Memory B cell (primary cell): ENCODE data around the gene COMMD3.
"Not testable (repeated sequence)": the region's sequence is repeated elsewhere in the genome, so short reads cannot be mapped to it uniquely, and the experiment has no call there.

ENCODE experiments used
- ATAC-seq: fragments of 150-1000 bp; cut with Tn5 transposase; 2 replicates; pipeline ENCODE4 v1.10.0; 2021; ENCODE audit warnings: low read depth, mild to moderate bottlenecking, moderate library complexity
- DNase-seq, 2 donors: peaks; one replicate each; pipeline ENCODE4 v3.0.0; 2022; ENCODE audit warnings: low spot score in 2 of 2
- H3K27ac Mint-ChIP-seq: one replicate; pipeline ENCODE4 v1.8.0; 2022; ENCODE audit warnings: mild to moderate bottlenecking, moderate library complexity, mixed read lengths
- H3K27me3 Mint-ChIP-seq: one replicate; pipeline ENCODE4 v1.8.0; 2022; ENCODE audit warnings: mixed read lengths
- H3K36me3 Mint-ChIP-seq: one replicate; pipeline ENCODE4 v1.8.0; 2022; ENCODE audit warnings: mild to moderate bottlenecking, mixed read lengths
- H3K4me1 Mint-ChIP-seq: one replicate; pipeline ENCODE4 v1.8.0; 2022; ENCODE audit warnings: mixed read lengths
- H3K4me3 Mint-ChIP-seq: one replicate; pipeline ENCODE4 v1.8.0; 2022; ENCODE audit warnings: mild to moderate bottlenecking, moderate library complexity, mixed read lengths
- H3K9me3 Mint-ChIP-seq: one replicate; pipeline ENCODE4 v1.8.0; 2022; ENCODE audit warnings: mixed read lengths

Gene COMMD3

DNA sequence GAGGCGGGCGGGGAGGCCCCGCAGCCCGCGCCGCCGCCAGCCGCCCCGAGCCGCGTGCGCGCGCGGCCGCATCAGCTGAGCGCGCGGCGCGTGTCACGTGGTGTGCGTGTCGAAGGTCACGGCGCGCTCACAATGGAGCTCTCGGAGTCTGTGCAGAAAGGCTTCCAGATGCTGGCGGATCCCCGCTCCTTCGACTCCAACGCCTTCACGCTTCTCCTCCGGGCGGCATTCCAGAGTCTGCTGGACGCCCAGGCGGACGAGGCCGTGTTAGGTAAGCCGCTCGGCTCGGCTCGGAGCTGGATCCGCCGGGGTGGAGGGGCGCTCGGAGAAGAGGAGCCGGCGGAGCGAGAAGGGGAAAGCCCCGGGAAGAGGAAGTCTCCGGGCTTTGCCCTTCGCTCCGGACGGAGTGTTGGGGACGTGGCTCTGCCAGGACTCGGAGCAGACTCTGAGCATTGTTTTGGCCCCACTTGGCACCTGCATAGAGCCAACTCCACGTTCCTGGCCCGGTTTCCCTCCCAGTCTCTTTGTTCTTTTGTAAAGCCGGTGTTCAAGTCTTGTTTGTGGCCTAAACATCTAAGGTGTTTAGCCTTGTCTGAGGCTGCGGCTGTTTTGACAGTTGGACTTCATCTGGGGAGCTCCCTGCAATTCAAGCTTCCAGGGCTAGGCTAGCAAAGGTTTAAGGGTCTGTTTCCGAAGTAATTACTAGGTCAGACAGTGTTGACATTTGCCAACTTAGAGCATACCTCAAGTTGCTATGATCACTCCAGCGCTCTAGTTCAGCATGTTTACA, at the start of gene COMMD3:
Gene COMMD3 (plus strand): TSS at position 103 of the 790 bp plus-strand sequence. CDS start 30 bp downstream, at position 133.
- Mint-ChIP-seq H3K4me1 (peaks cover 10% of the 10 kb centered on the region), H3K27ac (peak within 1 kb of the TSS; percentile 98)

DNA sequence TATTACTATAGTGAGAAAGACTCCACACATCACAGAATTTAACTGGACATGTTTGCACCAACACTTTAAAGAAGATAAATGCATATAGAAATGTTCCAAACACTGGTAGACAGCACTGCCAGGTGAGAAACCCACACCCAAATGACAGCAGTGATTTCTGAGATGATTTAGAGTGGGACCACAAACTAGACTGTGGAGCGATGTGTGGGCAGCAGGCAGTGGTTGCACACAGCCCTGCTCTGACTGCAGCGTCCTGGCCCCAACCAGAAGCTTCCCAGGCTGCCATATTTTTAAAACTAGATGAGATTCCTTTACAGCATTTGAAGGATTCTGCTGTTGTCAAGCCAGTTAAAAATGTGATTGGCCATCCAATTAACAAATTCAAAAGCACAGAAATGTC, 47.7 kb upstream of the COMMD3 start:
- Mint-ChIP-seq H3K27me3 (peaks cover 13% of the 10 kb centered on the region), H3K4me1 (no peaks in the 10 kb centered on the region), H3K36me3 (no peaks in the 10 kb centered on the region), H3K9me3 (no peaks in the 10 kb centered on the region), H3K27ac (no peak overlapping the region), H3K4me3 (no peak overlapping the region)
- DNase-seq, result no peak
- no peak for ATAC-seq

More for the DNA sequence above, at the start of gene COMMD3:
- peak; percentile 70 for ATAC-seq
- H3K4me3 Mint-ChIP-seq, result peak within 1 kb of the TSS; percentile 99
- peaks cover 2% of the 10 kb centered on the region for H3K36me3 Mint-ChIP-seq
- no peaks in the 10 kb centered on the region for H3K9me3 Mint-ChIP-seq
- DNase-seq, result peak; percentile 75 to 88
- H3K27me3 Mint-ChIP-seq, result no peaks in the 10 kb centered on the region

DNA sequence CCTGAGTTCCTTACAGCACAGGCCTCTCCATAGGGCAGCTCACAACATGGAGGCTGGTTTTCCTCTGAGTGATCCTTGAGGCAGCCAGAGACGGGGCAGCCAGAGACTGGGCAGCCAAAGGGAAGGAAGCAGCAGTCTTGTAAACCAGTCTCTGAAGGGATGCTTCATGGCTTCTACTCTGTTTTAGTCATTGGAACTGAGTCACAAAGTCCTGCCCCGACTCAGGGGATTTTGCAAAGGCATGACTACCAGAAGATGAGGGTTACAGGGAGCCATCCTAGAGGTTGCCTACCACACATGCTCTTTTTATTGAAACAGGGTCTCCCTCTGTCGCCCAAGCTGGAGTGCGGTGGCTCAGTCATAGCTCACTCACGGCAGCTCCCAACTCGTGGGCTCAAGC, 44.4 kb upstream of the COMMD3 start:
- no peak overlapping the region for H3K27ac Mint-ChIP-seq
- no peak overlapping the region for H3K4me3 Mint-ChIP-seq
- no peak for ATAC-seq
- no peaks in the 10 kb centered on the region for H3K36me3 Mint-ChIP-seq
- H3K9me3 Mint-ChIP-seq, result no peaks in the 10 kb centered on the region
- no peak for DNase-seq
- H3K4me1 Mint-ChIP-seq, result no peaks in the 10 kb centered on the region
- H3K27me3 Mint-ChIP-seq, result peaks cover 6% of the 10 kb centered on the region

DNA sequence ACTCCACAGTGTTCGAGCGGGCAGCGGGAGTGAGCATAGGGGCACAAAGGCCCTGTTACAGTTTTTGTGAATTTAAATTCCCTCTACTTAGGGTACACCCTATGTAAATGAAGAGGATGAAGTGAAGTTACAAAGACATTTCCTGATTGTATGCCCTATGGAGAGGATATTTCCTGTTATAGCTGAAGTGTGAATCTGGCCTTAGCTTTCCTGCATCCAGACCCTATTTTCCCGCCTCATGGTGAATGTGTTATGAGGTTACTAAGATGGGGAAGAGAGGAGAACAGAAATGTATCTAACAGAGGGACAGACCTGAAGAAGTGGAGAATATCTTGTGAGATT, 37.8 kb upstream of the COMMD3 start:
- H3K9me3 Mint-ChIP-seq, result no peaks in the 10 kb centered on the region
- H3K4me3 Mint-ChIP-seq, result no peak overlapping the region
- H3K27me3 Mint-ChIP-seq, result peaks cover 8% of the 10 kb centered on the region
- H3K36me3 Mint-ChIP-seq, result no peaks in the 10 kb centered on the region
- no peak overlapping the region for H3K27ac Mint-ChIP-seq
- peaks cover 2% of the 10 kb centered on the region for H3K4me1 Mint-ChIP-seq
- DNase-seq (no peak), ATAC-seq (no peak)

DNA sequence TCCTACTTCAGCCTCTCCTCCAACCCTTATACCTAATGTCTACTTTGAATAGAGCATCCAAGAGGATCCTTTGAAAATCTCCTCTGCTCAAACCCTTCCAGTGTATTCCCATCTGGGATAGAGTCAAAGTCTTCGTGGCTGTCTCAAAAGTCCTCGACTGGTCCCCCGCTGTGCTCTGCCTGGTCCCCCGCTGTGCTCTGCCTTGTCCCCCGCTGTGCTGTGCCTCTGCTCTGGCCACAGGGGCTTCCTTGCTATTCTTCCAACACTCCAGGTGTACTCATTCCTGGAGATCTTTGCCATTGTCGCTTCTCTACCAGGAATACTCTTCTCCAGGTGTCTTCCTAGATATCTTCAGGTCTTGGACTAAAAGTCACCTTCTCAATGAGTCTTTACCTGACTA, 36.1 kb upstream of the COMMD3 start:
- ATAC-seq (no peak), DNase-seq (no peak)
- no peak overlapping the region for H3K4me3 Mint-ChIP-seq
- no peak overlapping the region for H3K27ac Mint-ChIP-seq
- no peaks in the 10 kb centered on the region for H3K9me3 Mint-ChIP-seq
- no peaks in the 10 kb centered on the region for H3K36me3 Mint-ChIP-seq
- peaks cover 2% of the 10 kb centered on the region for H3K4me1 Mint-ChIP-seq
- H3K27me3 Mint-ChIP-seq, result peaks cover 8% of the 10 kb centered on the region

DNA sequence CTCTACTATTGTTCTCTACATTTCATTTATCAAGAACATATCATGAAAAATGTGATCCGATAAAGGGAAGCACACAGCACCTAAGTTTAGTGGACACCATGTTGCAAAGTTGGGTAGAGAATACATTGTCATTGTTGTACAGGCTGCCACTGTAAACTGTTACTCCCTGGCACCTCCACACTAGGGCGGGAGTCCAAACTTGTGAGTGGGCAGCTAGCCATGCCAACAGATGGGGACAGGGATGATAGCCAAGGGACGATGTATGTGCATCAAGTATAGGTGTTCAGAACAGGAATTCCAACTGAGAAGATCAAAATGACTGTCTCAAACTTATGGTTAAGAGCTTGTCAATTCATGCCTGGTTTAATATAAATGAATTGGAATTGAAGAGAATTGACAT, 31.1 kb upstream of the COMMD3 start:
- no peak for DNase-seq

DNA sequence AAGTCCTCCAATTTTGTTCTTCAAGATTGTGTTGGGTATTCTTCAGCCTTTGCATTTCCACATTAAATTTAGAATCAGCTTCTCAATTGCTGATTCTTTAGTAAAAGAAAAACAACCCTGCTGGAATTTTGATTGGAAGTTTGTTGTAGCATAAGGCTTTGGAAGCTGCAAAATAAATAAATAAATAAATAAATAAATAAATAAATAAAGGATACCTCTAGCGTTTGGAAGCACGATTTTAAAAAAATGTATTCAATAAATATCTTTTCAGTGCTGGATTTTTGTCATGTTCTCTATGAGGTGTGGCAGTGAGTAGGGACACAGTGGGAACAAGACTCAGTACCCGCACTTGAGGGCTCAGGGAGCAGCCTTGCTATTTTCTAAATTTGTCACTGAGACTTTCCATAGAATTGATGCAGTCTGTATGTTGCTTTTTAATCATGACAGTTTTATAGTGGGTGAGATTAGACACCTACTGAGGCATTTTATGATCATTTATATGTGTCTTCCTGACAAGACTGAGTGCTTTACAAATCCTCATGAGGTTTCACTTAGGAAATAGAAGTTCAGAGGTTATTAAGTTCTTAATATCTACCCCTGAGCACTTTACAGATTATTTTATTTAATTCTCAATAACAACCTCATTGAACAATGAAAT, 22.3 kb upstream of the COMMD3 start:
- ATAC-seq, result no peak
- H3K9me3 Mint-ChIP-seq, result no peaks in the 10 kb centered on the region
- H3K27ac Mint-ChIP-seq, result no peak overlapping the region
- no peaks in the 10 kb centered on the region for H3K36me3 Mint-ChIP-seq
- peaks cover 7% of the 10 kb centered on the region for H3K27me3 Mint-ChIP-seq
- peaks cover 3% of the 10 kb centered on the region for H3K4me1 Mint-ChIP-seq
- DNase-seq, result no peak
- H3K4me3 Mint-ChIP-seq, result no peak overlapping the region

More for the DNA sequence above, 31.1 kb upstream of the COMMD3 start:
- H3K27ac Mint-ChIP-seq, result no peak overlapping the region
- H3K27me3 Mint-ChIP-seq, result peaks cover 6% of the 10 kb centered on the region
- no peaks in the 10 kb centered on the region for H3K9me3 Mint-ChIP-seq
- H3K4me3 Mint-ChIP-seq, result no peak overlapping the region
- H3K4me1 Mint-ChIP-seq, result no peaks in the 10 kb centered on the region
- peaks cover 2% of the 10 kb centered on the region for H3K36me3 Mint-ChIP-seq
- ATAC-seq, result no peak

DNA sequence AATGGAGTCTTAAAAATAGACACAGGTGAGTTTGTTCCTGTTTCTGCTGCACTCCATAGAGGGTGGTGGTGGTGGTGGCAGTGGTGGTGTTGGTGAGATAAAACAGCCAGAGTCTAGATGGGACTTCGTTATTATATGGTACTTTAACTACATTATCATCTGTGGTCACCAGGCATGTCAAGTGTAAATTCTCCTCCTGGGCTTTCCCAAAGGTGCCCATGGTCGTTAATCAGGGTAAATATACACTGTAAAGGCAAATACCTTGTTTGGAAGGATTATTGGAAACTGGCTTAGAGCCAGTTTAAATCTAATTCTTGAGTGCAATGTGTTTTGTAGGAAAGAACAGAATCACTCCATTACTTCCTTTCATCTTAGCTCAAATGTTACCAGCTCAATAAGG, 21.5 kb upstream of the COMMD3 start:
- H3K4me1 Mint-ChIP-seq, result peaks cover 3% of the 10 kb centered on the region
- no peaks in the 10 kb centered on the region for H3K9me3 Mint-ChIP-seq
- H3K27me3 Mint-ChIP-seq, result peaks cover 7% of the 10 kb centered on the region
- H3K36me3 Mint-ChIP-seq, result no peaks in the 10 kb centered on the region
- no peak overlapping the region for H3K27ac Mint-ChIP-seq
- no peak overlapping the region for H3K4me3 Mint-ChIP-seq
- DNase-seq (no peak), ATAC-seq (no peak)

DNA sequence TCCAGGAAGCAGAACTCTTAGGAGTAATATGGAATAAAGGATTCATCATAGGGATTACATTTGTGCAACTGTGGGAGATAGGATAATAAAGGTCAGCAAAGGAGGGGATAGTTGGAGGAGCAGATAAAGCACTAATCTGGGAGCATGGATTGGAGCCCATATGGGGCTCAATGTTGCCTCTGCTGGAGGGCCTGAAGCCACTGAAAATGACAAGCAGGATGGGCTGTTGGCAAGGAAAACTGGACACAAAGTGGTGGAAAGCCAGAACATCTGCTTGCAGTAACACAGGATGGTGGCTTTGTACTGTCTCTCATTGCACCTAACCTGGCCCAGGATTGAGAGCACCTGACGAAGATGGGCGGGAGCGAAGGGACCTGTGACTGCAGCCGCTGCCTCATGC, 15.0 kb upstream of the COMMD3 start:
- H3K9me3 Mint-ChIP-seq, result no peaks in the 10 kb centered on the region
- H3K27ac Mint-ChIP-seq, result no peak overlapping the region
- H3K36me3 Mint-ChIP-seq, result no peaks in the 10 kb centered on the region
- H3K4me3 Mint-ChIP-seq, result no peak overlapping the region
- no peaks in the 10 kb centered on the region for H3K4me1 Mint-ChIP-seq
- H3K27me3 Mint-ChIP-seq, result peaks cover 5% of the 10 kb centered on the region
- no peak for ATAC-seq
- no peak for DNase-seq

DNA sequence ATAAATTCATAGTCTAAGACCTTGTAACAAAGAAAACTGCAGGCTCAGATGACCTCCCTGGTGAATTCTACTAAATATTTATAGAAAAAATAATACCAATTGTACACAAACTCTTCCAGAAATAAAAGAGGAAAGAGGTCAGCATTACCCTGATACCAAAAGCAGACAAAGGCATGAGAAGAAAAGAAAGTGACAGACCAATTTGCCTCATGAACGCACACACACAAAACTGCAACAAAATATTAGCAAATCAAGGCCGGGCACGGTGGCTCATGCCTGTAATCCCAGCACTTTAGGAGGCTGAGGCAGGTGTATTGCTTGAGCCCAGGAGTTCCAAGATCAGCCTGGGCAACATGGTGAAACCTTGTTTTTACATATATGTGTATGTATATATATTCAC, 12.7 kb upstream of the COMMD3 start:
- no peak for ATAC-seq
- no peak overlapping the region for H3K4me3 Mint-ChIP-seq
- peaks cover 2% of the 10 kb centered on the region for H3K27me3 Mint-ChIP-seq
- no peak overlapping the region for H3K27ac Mint-ChIP-seq
- no peaks in the 10 kb centered on the region for H3K36me3 Mint-ChIP-seq
- no peaks in the 10 kb centered on the region for H3K4me1 Mint-ChIP-seq
- no peak for DNase-seq
- no peaks in the 10 kb centered on the region for H3K9me3 Mint-ChIP-seq

DNA sequence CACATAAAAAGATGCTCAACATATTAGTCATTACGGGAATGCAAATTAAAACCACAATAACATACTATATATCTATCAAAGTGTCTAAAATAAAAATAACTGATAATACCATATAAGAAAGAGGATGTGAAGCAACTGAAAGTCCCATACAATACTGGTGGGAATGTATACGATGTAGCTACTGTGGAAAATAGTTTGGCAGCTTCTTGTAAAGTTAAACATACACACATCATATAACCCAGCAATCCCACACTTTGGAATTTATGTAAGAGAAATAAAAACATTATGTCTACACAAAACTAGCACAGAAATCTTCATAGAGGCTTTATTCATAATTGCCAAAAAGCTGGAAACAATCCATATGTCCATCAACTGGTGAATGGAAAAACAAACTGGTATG, 10.5 kb upstream of the COMMD3 start:
- Mint-ChIP-seq H3K36me3 (no peaks in the 10 kb centered on the region), H3K4me1 (no peaks in the 10 kb centered on the region), H3K27me3 (peaks cover 2% of the 10 kb centered on the region), H3K9me3 (no peaks in the 10 kb centered on the region), H3K27ac (no peak overlapping the region), H3K4me3 (no peak overlapping the region)
- DNase-seq (no peak), ATAC-seq (no peak)

DNA sequence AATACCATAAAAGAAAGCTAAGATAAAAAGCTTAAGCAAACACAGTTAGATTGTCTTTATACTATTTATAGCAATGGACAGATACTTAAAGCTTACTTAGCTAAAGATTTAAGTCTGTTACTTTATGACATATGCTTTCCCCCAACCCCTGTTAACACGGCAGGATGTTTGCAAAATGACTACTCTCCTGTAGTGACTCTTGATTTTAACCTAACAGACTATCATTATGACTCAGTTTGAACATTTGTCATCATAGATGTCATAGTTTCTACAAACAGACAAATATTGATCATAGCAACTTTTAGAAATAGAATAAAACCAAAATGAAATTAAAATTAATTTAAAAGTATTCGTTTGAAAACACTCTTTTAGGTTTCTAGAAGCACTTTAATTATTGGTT, 7.8 kb upstream of the COMMD3 start:
- Mint-ChIP-seq H3K4me1 (no peaks in the 10 kb centered on the region), H3K36me3 (no peaks in the 10 kb centered on the region), H3K4me3 (no peak overlapping the region), H3K27me3 (no peaks in the 10 kb centered on the region), H3K9me3 (no peaks in the 10 kb centered on the region), H3K27ac (no peak overlapping the region)
- no peak for ATAC-seq
- DNase-seq, result no peak

DNA sequence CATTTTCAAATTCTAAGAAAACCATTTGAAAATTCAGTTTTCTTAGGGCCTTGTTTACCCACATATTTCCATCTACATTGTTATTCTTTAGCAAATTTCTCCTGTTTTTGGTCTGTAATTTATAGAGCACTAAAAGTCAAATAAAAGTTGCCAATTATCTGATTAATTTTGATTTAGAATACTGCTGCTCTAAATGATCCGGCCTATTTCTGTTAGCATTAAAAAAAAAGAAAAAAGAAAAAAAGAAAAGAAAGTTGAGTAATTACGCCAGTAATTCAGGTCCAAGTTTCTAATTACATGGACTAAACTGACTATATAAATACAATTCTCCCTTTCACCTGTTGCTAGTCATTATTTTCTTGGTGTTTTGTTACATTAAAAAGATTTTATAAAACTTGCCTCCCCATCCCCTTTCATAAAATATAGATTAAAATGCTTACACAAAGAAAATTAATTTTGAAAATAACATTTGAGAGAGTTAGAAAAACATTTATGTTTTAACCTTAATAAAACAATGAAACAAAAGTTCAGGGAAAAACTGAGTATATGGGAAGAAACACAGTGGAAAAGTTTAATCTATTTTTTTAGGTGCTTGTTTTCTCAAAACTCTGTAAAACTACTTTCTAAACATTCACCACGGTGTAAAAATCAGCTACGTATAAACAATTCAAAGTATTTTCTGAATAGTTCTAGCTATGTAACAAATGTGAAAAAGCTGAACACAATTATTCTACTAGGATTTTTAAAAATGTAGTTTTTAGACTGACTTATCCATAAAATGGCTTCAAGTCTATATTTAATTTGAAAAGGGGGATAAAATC, 6.8 kb upstream of the COMMD3 start:
- Mint-ChIP-seq H3K9me3 (no peaks in the 10 kb centered on the region), H3K4me3 (no peak overlapping the region), H3K36me3 (no peaks in the 10 kb centered on the region), H3K27ac (no peak overlapping the region), H3K4me1 (no peaks in the 10 kb centered on the region), H3K27me3 (no peaks in the 10 kb centered on the region)
- ATAC-seq (no peak), DNase-seq (no peak)

DNA sequence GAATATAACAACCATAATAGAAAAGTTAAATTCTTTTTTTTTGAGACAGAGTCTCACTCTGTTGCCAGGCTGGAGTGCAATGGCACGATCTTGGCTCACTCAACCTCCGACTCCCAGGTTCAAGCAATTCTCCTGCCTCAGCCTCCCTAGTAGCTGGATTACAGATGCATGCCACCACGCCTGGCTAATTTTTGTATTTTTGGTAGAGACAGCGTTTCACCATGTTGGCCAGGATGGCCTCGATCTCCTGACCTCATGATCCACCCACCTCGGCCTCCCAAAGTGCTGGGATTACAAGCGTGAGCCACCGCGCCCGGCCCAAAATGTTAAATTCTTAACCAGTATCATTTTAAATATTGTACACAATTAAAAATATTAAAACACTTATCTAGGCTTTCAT, 6.2 kb upstream of the COMMD3 start:
- not testable (repeated sequence) for H3K27me3 Mint-ChIP-seq, H3K9me3 Mint-ChIP-seq, H3K27ac Mint-ChIP-seq, H3K36me3 Mint-ChIP-seq, DNase-seq, ATAC-seq, H3K4me3 Mint-ChIP-seq, H3K4me1 Mint-ChIP-seq
